Activated naive CD4-positive, alpha-beta T cell treated with anti-CD3 and anti-CD28 coated beads, Interleukin-2, amount 50 U/mL, for 16 hours (primary cell): Measurements from ENCODE around the gene SDC3.

Experiments used
- DNase-seq: peaks from one replicate; pipeline ENCODE4 v3.0.0-alpha.2; 2020

SDC3 gene

DNA sequence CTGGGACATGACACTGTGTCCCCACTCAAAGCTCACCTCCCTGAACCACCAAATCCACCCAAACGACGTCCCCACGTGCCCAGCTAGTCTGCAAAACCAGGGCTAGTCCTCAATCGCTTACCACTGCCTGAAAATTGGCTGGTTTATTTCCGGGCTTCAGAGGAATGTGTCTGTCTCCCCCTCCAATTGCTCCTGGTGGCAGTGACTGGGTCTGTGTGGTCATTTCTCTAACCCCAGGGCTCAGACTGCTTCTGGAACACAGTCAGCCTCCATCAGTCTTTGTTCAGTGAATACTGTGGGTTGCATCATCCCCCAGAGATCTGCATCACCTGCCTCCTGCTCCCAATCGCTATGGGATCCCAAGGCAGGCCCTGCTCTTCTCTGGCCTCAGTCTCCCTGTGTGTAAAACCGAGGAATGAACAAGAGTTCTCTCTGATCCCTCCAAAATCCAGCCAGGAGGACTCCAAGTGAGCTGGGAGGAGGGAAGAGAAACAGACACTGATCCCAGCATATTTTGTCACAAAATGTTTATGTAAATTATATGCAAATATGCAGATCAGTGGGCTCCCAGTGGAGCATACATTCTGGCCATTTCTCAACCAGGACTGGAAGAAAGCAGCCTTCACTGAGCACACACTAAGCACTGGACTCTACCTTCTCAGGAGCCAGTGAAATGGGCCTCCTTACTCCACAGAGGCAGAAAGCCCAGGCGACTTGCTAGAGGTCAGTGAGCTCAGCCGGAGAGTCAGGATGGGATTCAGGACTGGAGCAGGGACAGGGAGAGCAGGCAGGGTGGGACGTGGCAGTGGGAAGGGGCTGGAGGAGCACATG lies 20.9 kb downstream of the SDC3 start:
- DNase-seq: no peak

DNA sequence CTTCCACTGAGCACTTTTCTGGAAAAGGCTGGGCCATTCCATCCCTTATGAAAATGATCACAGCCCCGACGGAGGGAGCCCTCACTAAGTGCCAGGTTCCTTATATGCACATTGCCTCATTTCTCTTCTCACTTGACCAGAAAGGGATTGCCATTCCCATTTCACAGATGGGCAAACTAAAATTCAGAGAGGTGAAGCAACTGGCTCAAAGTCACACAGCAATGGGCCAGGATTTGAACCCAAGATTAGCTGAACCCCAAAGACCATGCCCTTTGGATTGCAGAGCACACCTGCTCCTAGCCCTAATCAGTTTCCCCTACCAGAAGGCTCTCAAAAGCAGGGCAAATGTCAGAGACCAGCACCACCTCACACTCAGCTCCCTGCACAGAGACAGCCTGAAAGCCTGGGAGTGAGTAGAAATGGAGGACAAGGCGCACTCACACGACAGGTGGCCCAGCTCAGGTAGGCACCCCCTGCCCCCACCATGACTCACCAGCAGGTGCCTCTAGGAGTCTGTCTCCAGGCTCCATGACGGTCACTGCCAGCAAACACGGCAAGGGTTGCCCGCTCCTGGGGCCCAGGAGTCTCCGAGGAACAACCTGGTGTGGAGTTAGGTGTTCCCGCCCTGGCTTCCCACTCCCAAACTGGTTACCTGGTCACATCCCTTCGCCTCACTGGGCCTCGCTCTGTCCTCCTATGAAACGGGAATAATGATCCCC lies 21.7 kb downstream of the SDC3 start:
- no peak for DNase-seq

DNA sequence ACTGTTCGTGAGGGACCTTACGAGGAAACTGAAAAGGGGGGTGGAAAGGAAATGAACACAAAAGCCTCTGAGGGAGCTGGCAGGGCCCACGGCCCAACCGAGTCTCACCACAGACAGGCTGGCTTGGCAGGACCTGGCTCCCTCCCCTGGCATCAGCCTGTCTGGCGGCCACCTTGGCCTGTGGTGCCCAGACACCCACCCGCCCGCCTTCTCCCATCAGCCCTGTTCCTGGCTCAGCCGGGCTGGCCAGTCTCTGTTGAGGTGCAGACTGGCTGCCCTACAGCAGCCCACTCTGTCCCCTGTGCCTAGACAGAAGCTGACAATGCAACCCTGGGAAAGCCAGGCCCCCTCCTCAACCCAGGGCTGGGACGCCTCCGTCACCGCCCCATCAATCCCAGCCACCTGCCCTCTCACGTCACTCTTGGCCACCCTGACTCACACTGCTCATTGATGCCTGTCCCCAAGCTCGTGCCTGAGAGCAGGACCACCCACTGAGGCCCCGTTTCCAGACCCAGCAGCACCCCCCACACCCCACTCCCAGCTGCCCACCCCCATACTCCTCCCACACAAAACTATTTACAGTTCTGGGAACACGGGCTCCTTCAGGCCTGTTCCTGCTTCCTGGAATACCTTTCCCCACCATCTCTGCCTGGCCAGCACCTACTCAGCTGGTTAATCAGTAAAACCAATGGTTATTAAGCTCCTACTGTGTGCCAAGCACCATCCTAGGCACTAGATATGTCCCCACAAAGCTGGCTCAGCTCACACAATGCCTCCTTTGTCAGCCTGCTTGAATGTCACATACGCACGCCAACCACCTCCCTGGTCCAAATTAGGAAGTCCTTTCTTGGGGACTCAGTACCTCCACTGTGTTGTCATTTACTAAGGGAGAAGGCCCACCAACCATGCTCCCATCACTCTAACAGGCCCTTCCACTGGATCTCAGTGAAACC lies 22.7 kb downstream of the SDC3 start:
- DNase-seq: no peak

DNA sequence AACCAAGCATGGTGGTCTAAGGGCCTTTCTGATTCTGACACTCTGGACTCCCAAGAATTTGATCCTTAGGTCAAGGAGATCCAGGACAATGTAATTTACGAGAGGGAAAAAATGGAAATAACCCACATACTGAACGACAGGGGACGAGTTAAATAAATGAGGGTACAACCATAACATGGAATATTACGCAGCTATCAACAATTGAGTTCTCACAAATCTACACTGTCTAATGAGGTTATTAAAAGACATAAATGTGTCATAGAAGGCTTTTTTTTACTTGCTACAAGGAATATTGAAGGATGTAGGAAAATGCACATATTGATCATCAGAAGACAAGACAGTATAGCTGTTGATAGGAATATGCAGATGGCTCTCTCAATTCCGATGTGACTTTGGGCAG lies 23.8 kb downstream of the SDC3 start:
- no peak for DNase-seq

DNA sequence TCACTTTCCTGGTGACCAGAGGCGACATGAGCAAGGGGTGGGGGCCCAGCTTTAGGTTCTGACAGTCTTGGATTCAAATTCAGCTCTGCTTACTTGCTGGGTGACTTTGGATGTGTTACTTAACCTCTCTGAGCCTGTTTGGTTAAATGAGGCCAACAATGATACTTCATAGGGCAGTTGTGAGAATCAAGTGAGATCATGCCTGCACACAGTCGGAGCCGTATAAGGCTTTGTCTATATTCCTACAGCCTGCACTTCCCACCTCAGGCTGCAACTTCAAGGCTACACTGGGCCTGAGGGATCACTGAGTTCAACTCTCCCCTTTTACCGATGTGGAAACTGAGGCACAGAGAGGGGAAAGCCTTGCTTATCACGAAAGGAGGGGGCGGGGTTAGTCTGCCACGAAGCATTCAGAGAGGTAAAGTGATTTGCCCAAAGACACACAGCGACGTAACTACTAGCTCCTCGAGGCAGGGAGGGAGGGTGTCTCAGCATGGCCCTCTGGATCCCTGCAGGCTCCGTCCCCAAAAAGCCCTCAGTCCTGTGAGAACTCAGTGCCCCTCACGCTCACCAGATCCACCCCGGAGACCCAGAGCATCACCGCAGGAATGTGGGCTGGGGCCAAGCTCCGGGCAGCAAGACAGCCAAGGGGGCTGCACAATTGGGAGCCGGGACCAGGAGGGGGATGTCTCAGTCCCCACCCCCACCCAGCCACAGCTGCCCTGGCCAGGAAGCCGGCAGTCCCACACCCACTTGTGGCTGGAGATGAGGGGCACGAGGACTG lies 25.0 kb downstream of the SDC3 start:
- DNase-seq: no peak

DNA sequence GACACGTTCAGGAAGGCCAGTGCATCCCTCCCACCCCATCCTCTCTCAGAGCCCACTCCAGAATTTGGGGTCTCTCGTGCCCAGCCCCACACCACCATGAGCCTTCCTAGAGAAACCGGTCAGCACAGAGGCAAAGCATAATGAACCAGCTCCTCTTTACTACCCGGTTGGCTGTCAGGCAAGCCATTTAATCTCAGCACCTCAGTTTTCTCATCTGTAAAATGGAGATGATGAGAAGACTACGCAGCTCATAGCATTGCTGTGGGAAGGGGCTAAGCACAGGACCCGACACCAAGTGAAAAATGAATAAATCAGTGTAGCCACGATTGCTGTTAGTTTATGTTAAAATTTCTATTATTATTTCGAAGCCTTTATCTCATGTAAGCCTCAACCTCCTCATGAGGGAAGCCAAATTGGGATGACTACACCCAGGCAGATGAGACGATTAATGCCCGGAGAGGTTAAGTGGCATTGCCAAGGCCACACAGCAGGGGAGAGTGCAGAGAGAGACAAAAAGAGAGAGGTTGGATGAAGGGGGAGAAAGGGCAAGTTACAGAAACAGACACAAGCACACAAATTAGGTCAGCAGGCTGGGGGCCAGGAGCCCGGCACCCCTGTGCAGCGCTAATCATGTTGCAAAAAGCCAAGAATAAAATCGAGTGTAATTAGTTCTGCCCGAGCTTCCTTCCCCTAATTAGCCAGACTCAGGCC lies 25.7 kb downstream of the SDC3 start:
- DNase-seq: no peak

DNA sequence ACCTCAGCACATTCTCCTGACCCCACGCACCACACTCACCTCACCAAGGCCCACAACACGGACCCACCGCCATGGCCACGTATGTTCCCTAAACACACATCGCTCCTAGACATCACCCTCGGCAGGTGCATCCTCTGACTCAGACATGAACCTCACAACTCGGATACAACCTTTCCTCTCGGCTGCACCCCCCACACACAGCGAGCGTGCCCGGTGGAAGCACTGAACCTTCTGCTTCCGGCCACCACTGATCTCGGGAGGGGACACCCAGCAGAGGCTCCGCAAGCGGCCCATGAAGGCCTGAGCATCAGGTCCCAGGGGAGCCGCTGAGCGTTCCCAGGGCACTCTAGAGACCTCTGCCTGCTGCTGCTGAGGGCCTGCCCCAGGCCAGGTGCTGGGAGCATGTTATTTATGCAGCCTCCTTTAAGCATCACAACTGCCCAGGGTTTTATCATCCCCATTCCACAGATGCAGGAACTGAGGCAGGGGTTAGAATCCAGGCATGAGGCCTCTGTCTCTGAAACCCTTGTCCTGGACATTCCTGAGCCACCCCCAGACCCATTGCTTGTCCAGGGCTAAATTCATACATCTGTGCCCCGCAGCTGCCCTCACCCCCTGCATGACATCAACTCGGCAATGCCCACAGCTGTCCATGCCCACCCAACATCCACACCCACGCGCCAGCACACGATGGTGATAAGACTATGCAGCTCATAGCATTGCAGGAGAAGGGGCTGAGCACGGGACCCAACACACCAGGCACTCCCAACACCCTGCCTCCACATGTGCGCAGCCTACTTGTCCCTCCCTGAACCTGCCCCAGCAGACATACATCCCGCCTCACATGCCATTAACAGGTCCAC lies 27.0 kb downstream of the SDC3 start:
- no peak for DNase-seq

DNA sequence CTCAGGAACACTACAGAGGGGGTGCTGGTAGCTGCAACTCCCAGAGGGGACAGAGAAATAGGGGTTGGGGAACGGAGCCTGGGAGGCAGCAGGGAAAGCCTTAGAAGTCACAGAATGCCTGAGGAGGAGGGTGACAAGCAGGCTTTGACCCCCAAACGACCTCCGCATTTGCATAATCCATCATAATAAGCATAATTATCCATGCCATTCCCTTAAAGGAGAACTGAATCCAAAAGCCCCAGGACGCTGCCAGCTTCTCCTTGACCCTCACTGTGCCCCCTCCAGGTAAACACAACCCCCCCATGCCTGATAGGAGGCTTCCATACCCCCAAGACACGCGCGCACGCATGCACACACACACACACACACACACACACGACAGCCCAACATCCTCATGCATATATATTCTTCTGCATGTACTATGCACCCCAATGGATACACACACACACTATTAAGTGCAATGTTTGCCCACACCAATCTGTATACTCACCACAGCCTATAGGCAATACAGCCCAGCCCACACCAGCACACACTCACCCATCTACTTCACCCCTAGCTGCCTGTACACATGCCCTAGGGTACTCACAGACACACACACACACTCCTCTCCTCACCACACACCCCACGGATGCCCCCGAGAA lies 27.8 kb downstream of the SDC3 start:
- no peak for DNase-seq

DNA sequence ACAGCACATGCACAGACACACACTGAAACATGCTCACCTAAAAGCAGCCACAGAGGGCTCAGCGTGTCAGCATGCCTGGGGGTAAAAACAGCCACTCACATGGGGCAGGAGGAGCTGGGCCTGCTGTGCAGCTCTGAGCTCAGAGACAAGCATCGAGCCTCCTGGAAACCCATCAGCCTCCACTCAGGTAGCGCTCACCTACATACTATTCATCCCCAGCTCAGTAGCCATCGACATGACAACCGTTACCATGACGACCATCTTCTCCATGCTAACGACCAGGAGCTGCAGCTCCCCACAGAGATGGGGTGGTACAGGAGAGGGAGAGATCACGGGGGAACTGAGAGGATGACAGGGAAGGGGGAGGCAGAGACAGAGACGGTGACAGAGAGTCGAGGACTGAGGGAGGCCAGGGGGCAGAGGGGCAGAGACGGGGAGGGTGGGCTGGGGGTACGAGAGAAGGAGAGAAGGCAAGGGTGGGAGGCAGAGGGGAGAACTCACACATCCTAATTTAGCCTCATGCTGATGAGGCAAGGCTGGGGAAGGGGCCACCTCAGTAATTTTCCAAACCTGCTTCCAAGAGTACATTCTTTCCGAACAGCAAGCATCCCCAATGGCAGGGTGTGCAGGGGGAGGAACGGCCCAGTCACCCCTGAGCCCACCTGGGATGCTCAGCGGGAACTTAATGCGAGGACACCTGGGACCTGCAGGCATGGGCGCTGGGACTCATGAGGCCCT lies 28.4 kb downstream of the SDC3 start:
- no peak for DNase-seq

DNA sequence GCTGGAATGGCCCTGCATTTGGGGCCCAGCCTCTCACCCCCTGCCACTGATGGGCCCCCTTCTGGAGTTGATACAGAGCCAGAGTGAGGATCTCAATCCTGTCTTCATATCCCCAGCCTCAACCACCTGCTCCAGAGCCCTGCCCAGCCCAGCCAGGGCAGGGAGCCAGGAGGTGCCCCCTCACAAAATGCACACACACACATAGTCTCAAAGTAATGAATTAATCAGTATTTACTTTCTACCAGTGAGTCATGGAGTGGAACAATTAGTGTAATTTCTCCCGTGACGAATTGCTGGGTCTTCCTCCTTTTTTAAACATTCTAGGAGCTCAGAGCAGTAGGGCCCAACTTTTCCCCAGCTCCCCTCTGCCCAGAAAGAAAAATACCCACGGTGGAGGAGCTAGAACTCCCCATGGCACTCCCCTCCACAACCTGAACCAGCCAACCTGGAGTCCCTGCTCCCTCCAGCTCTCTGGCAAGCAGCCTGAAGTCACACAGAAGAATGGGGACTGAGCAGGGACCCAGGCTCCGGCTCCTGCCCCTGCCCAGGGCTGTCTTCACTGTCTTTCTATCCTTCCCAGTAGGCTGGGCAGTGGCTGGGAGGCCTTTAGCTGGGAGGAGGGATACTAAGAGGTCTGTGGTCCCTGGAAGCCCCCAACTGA lies 29.3 kb downstream of the SDC3 start:
- DNase-seq: no peak

DNA sequence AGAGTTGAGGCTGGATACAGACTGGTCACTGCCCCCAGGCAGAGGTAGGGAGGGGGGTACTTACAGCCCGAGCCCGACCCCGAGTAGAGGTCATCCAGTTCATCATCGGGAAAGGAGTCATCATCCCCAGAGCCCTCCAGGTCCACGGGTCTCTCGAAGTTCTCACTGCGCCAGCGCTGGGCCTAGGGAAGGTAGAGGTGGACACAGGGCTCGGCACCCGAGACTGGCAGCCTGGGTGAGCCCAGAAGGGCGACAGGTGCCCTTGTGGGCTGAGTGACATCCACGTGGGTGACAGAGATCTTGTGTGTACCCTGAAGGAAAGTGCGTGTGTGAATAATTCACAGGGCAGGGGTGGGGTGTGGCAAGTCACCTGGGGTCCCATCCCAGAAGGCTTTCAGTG lies 30.0 kb downstream of the SDC3 start:
- DNase-seq: no peak

DNA sequence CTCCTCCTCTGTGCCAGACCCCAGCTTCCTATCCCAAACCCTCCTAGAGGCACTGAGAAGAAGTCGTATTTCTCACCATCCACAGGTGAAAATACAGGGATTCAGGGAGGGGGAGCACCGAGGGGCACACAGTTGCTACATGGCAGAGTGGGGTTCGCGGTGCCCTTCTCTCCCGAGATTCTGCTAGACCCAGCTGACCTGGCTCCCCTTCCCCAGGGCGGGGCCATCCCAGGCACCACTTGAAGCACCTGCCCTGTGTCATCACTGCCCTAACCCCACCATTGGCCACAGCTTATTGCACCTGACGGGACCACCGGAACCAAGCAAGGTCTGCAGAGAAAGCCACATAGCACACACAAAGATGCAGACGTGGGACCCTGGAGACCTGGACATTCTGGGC lies 30.5 kb downstream of the SDC3 start:
- no peak for DNase-seq

DNA sequence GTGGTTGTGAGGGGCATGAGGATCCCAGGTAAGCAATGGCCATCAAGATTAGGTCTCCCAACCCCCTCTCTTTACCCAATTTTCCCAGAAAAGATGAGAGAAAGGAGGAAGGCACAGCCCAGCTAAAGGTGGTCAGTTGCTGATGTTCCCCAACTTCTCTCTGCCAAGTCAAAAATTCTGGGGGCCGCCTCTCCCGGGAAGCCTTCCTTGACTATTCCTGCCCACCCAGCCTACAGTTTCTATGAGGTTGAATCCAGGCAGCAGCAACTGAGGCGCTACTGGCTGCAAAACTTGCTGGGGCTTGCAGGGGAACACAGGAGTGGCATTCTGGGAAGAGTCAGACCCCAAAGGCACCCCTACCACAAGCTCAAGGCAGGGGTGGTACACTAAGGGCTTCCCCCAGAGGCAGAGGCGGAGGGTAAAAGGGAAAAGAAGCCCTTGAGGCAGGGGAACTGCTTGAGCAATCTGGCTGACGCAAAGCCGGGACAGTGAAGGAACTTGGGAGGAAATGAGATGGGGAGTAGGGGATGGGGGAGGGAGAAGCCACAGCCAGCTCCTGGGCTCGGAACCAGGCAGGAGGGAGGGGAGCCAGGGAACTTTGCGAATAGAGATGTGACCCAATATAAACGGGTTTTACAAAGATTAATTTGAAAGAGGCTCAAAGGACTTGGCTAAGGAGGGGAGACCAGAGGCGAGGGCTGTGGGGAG lies 31.2 kb downstream of the SDC3 start:
- no peak for DNase-seq

DNA sequence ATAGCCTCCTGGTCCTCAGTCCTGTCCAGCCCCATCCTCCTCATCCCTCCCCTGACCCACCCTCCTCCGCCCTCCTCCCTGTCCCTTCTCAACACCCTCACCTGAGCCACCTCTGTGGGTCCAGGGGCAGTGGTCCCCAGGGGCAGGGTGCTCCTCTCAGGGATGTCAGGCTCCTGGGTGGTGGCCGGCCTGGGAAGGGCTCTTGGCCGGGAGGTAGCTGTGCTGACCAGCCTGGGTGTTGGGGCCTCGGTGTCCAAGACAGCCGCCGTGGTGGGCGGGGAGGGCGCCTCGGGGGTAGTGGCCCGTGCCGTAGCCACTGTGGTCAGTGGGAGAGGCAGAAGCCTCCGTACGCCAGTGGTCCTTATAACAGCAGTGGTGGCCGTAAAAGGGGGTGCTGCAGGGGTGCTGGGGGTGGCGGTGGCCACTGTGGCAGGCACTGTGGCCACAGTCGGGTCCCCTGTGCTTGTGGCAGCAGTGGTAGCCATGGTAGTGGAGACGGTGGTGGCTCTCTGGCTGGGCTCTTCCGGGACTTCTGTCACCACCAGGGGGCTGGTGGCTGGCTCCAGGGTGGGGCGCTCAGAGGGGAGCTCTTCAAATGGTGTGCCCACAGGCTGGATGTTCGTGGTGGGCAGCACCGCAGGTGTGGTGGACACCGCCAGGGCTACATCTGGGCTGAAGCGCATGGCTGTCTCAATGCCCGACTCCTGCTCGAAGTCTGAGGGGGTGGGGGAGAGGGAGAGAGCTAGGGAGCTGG lies 31.9 kb downstream of the SDC3 start:
- no peak for DNase-seq

DNA sequence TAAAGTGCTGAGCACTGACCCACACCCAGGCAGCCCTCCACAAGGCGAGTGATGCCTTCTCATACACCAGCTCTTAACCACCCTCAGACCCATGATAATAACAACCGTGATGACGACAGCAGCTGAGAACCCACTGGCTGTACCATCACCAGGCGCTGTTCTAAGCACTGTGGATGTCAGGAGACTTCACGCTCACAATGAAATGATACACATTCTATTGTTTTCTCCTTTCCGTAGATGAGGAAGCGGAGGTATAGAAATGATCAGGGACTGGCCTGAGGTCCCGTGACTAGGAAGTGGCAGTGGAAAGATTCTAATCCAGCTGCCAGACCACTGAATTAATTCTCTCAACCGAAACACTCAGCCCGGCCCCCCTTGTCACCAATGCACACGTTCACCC lies 32.6 kb downstream of the SDC3 start:
- no peak for DNase-seq

DNA sequence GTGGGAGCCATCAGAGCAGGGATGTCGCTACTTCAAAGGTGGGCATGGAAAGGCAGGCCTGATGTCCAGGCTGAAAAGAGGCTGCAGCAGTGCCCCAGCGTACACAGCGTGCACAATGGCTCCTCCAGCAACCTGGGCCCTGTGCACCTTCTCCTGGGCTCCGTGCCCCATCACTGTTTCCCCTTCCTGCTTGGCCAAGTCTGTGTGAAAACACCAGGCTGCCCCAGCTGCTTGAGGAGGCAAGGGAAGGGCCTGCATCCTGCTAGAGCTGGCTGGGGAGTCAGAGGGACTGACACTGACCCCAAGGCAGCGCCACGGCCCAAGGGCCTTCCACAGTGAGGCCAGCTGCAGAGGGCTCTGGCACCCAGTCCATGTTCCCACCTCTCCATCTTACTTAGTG lies 33.4 kb downstream of the SDC3 start:
- no peak for DNase-seq

DNA sequence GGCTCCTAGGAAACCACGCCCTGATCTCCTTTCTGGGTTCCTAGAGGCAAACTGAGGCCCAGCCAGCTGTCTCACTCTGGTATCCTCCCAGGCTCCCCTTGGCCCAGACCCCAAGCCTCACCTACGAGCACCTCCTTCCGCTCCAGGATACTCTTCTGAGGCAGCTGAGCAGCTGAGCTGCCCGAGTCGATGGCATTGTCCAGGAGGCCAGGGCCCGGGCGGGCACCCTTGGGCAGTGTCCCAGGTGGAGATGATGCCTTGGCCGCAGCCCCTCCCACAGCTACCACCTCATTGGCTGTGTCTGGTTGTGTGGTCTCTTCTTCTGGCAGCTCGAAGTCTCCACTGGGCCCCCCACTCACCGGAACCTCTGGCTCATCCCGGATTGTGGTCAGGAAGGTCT lies 34.4 kb downstream of the SDC3 start:
- no peak for DNase-seq

DNA sequence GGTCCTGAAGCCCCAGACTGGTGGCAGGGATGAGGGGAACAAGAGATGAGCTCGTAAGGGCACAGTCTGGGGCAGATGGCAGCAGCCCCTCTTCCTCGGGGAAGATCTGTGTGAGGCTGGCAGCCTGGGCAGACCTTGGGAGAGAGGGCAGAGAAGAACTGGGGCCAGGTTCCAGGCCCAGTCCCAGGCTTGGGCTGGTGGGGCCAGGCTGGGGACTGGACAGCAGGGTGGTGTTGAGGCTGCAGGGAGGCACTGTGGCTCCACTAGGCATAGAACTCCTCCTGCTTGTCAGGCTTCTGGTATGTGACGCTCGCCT lies 35.7 kb downstream of the SDC3 start:
- no peak for DNase-seq
